Thymus (tissue), 14 donors: ENCODE results near the gene EOLA2. TPM values are rescaled to one million over a fixed set of nuclear protein-coding genes. Genes with fewer than 3 reads are reported as not detected.

Experiments
- DNase-seq, 9 donors: peaks; one replicate each; pipeline ENCODE4 v3.0.0-alpha.2; 2013; ENCODE audit warnings: low spot score in 9 of 9, low read depth in 6 of 9, missing footprints in 1 of 9
- H3K27ac ChIP-seq, 2 donors: one replicate each; pipeline ENCODE4 v1.5.1; 2013; ENCODE audit warnings: control low read depth in 1 of 2, low read depth in 1 of 2, low read length in 1 of 2, mild to moderate bottlenecking in 1 of 2, moderate library complexity in 1 of 2
- H3K27me3 ChIP-seq, 2 donors: one replicate each; pipeline ENCODE4 v1.5.1; 2013; ENCODE audit warnings: low read length in 1 of 2; ENCODE audit not compliant: control insufficient read depth in 2 of 2, insufficient read depth in 1 of 2
- H3K36me3 ChIP-seq, 2 donors: one replicate each; pipeline ENCODE4 v1.5.1; 2013; ENCODE audit warnings: low read length in 1 of 2, mild to moderate bottlenecking in 1 of 2, moderate library complexity in 1 of 2; ENCODE audit not compliant: control insufficient read depth in 2 of 2, insufficient read depth in 2 of 2
- H3K4me1 ChIP-seq, 2 donors: one replicate each; pipeline ENCODE4 v1.5.1; 2013; ENCODE audit warnings: low read length in 2 of 2; ENCODE audit not compliant: control insufficient read depth in 2 of 2, insufficient read depth in 2 of 2
- H3K4me3 ChIP-seq, 2 donors: one replicate each; pipeline ENCODE4 v1.5.1; 2013; ENCODE audit warnings: low read length in 2 of 2, control low read depth in 1 of 2, mild to moderate bottlenecking in 1 of 2
- H3K9me3 ChIP-seq, 2 donors: one replicate each; pipeline ENCODE4 v1.5.1; 2013; ENCODE audit warnings: low read length in 1 of 2, mild to moderate bottlenecking in 1 of 2; ENCODE audit not compliant: control insufficient read depth in 2 of 2, insufficient read depth in 1 of 2
- WGBS: extraction: QIAGEN DNeasy Blood & Tissue Kit; methylation state at CpG from one replicate; pipeline ENCODE4 v1.1.7; 2013; 5-methylcytosine and 5-hydroxymethylcytosine counted together
- long read RNA-seq, 10 donors: transcript quantifications; one replicate each; lab custom pipeline, GENCODE V29; 2026
- polyA plus RNA-seq: library from polyadenylated mRNA; stranded (reverse); fragments of 200-250 nt; gene quantifications from one replicate; pipeline ENCODE4 v1.2.3, GENCODE V29; 2013
- total RNA-seq: library from RNA; stranded (reverse); fragments of 120-200 nt; gene quantifications from one replicate; pipeline ENCODE4 v1.2.4, GENCODE V29; 2013
- donor health status: healthy.

The EOLA2 gene
- total RNA-seq = 20.4 TPM
- polyA plus RNA-seq = 57.3 TPM
- long read RNA-seq, donor 1, partial matches to known transcripts = 0 of 1 reads
- long read RNA-seq, donor 1, other reads (novel, unspliced or antisense) = 0 of 1 reads
- long read RNA-seq, donor 2, transcript CXorf40B-203 (5 exons, 1,653 nt) = major isoform, 6 of 12 reads
- long read RNA-seq, donor 2, partial matches to known transcripts = 0 of 12 reads
- long read RNA-seq, donor 2, other reads (novel, unspliced or antisense) = 0 of 12 reads
- long read RNA-seq, donor 3, partial matches to known transcripts = 0 of 7 reads
- long read RNA-seq, donor 3, other reads (novel, unspliced or antisense) = 0 of 7 reads
- long read RNA-seq, donor 4, partial matches to known transcripts = 0 of 4 reads
- long read RNA-seq, donor 4, other reads (novel, unspliced or antisense) = 0 of 4 reads
- long read RNA-seq, donor 5, transcript CXorf40B-203 (5 exons, 1,653 nt) = major isoform, 5 of 8 reads
- long read RNA-seq, donor 5, partial matches to known transcripts = 0 of 8 reads
- long read RNA-seq, donor 5, other reads (novel, unspliced or antisense) = 0 of 8 reads
- long read RNA-seq, donor 6, partial matches to known transcripts = 0 of 5 reads
- long read RNA-seq, donor 6, other reads (novel, unspliced or antisense) = 0 of 5 reads
- long read RNA-seq, donor 7, transcript CXorf40B-203 (5 exons, 1,653 nt) = major isoform, 5 of 7 reads
- long read RNA-seq, donor 7, partial matches to known transcripts = 0 of 7 reads
- long read RNA-seq, donor 7, other reads (novel, unspliced or antisense) = 0 of 7 reads
- long read RNA-seq, donor 8 = 0 reads
- long read RNA-seq, donor 9, partial matches to known transcripts = 0 of 1 reads
- long read RNA-seq, donor 9, other reads (novel, unspliced or antisense) = 0 of 1 reads
- long read RNA-seq, donor 10, partial matches to known transcripts = 0 of 6 reads
- long read RNA-seq, donor 10, other reads (novel, unspliced or antisense) = 0 of 6 reads

DNA sequence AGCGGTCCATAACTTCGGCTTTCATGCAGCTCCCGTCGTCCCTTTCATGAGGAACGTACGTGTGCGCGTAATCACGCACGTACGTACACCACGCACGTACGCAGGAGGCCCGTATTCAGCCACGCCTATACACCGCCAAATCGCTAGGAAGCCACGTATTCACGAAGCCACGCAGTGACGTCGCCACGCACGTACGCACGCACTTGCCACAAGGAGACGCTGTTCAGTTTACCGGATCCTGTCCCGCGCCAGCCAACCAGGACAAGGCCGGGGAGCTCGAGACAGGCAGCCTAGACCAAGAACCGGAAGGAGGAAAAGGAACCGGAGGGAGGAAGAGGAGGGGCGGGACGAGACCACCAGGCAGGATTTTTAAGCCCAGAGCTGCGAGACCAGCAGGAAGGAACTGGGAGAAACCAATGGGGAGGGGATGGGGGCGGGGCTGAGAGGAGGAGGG, at the start of gene EOLA2:
Gene EOLA2 (minus strand): TSS at position 65 of the 454 bp plus-strand sequence. CDS start 4,617 bp downstream, outside the sequence.
- peak within 1 kb of the TSS; percentile 94 to 95 for H3K27ac ChIP-seq
- DNase-seq = peak; percentile 85 to 97 (median 94)
- WGBS = under 1% methylated on average over 39 of the region's 39 CpGs
- H3K4me1 ChIP-seq = peaks cover 0 to 9% of the 10 kb centered on the region in 2 donors
- no peaks in the 10 kb centered on the region for H3K27me3 ChIP-seq
- H3K4me3 ChIP-seq = peak within 1 kb of the TSS; percentile 53 to 86
- peaks cover 0 to 6% of the 10 kb centered on the region in 2 donors for H3K36me3 ChIP-seq
- H3K9me3 ChIP-seq = peaks cover 0 to 8% of the 10 kb centered on the region in 2 donors

- DNase-seq = no peak
- Histone ChIP-seq H3K36me3 (no peaks in the 10 kb centered on the region), H3K27ac (no peak overlapping the region), H3K9me3 (no peaks in the 10 kb centered on the region), H3K4me3 (no peak overlapping the region), H3K27me3 (no peaks in the 10 kb centered on the region), H3K4me1 (no peaks in the 10 kb centered on the region)
Measured at GRCh38 chrX:149987613-149988012, 49.3 kb upstream of the EOLA2 start.

DNA sequence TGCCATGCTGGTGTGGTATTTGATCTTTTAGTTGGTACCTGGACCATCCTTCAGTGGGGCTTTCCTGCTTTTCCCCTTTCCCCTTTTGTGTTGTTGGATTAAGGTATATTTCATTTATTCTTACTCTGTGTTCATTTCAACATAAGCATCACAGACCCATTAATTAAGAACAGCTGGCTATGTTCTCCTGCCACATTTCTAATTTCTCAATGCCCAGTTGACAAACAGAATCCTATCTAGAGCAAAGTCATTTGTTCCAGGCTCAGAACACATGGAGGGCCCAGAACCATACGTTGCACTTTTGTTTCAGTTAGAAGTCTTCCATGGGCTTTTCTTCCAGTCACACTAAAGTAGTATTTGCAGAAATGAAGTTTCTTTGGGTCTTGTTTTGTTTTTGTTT, 46.1 kb upstream of the EOLA2 start:
- H3K36me3 ChIP-seq = no peaks in the 10 kb centered on the region
- 97% methylated on average over 1 of the region's 1 CpG for WGBS
- no peaks in the 10 kb centered on the region for H3K27me3 ChIP-seq
- DNase-seq = no peak
- H3K27ac ChIP-seq = no peak overlapping the region
- no peaks in the 10 kb centered on the region for H3K9me3 ChIP-seq
- H3K4me3 ChIP-seq = no peak overlapping the region
- H3K4me1 ChIP-seq = no peaks in the 10 kb centered on the region

DNA sequence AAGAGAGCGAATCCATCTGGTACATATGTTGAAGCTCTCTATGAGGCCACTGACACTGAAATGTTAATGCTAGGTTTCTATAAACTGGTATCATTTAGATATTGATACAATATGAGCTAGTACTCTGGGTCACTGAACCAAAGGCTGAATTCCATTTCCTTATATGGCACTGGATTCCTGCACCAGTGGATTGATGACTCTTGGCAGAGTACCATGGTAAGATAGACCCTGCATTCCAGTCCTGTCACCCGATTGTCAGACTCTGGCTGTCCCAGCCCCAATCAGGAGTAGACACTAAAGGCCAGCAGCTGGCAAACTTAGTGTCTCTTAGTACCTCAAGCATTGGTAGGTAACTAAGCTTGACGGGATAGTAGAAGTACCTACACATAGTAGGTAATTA, 44.0 kb upstream of the EOLA2 start:
- no peak overlapping the region for H3K4me3 ChIP-seq
- no peaks in the 10 kb centered on the region for H3K4me1 ChIP-seq
- H3K27me3 ChIP-seq = no peaks in the 10 kb centered on the region
- H3K36me3 ChIP-seq = no peaks in the 10 kb centered on the region
- WGBS = 94% methylated on average over 3 of the region's 3 CpGs
- DNase-seq = no peak
- no peak overlapping the region for H3K27ac ChIP-seq
- no peaks in the 10 kb centered on the region for H3K9me3 ChIP-seq

DNA sequence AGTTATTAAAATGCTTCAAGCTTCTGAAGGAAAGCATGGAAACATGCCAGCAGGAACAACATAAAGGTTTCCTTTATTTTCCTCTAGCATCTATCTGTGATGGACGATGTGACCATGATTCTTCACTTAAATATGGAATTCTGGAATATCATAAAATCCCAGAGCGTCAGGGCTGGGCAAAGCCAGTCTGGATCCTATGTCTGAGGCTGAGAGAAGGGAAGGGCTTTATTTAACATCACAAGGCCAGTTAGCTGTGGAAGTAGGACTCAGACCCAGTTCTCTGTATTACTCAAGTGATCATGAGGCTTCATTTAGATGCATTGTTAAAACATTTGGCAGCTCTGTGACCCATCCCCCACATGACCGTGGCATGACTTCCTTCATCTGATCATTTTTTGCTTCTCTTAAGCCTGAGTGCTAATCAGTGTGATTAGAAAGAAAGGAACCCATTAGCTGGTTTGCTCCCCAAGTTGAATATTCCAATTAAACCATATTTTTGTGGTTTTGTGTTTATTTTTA, 40.9 kb upstream of the EOLA2 start:
- H3K27me3 ChIP-seq = no peaks in the 10 kb centered on the region
- no peak for DNase-seq
- 96% methylated on average over 3 of the region's 3 CpGs for WGBS

DNA sequence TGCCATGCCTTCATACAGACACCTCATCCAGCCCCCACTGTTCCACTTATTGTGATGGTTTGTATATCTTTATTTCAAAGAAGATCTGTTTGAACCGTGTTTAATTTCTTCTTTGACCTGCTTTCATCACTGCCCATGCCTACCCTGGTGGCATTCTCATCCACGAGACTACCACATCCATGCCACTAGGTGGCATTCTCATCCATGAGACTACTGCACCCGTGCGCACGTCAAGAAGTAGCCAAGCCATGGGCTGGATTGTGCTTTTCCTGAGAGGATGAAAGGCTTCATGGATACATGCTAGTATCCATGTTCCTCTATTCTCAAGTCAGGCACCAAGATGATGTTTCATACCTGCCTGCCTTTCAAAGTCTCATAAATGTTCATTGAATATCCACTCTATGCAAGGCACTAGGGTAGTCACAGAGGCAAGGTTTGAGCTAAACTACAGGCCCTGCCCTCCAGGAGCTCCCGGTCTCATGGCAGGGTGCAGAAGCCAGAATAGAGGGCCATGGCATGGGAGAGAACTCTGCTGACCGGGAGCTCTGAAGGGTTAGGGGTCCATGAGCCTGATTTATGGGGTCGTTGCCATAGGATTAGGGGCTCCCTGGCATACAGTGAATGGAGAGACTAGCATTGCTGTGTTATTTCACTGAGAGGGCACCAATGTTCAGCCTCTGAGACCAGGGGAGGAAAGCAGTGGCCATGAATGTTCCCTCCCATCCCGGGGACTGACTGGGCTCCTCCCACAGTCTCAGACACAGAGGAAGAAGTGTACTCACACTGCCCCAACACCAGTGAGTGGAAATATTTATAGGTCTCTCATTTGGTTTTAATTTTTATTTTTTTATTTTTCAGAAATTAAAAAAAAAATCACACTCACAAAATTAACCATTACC, 24.8 kb upstream of the EOLA2 start:
- Histone ChIP-seq H3K27me3 (no peaks in the 10 kb centered on the region), H3K9me3 (peaks cover 0 to 2% of the 10 kb centered on the region in 2 donors), H3K36me3 (peaks cover 0 to 11% of the 10 kb centered on the region in 2 donors), H3K4me3 (no peak overlapping the region), H3K27ac (no peak overlapping the region), H3K4me1 (no peaks in the 10 kb centered on the region)
- peak in 4 of 9 donors; percentile 2 to 37 (median 19) for DNase-seq
- 63% methylated on average over 9 of the region's 9 CpGs for WGBS

More for the DNA sequence above, 40.9 kb upstream of the EOLA2 start:
- no peaks in the 10 kb centered on the region for H3K4me1 ChIP-seq
- H3K9me3 ChIP-seq = no peaks in the 10 kb centered on the region
- H3K36me3 ChIP-seq = no peaks in the 10 kb centered on the region
- H3K4me3 ChIP-seq = no peak overlapping the region
- no peak overlapping the region for H3K27ac ChIP-seq

GRCh38 chrX:149962010-149962409, 23.7 kb upstream of the EOLA2 start:
- Histone ChIP-seq H3K9me3 (peaks cover 0 to 2% of the 10 kb centered on the region in 2 donors), H3K36me3 (peaks cover 0 to 11% of the 10 kb centered on the region in 2 donors), H3K4me1 (no peaks in the 10 kb centered on the region), H3K27me3 (no peaks in the 10 kb centered on the region), H3K4me3 (no peak overlapping the region), H3K27ac (no peak overlapping the region)
- DNase-seq = no peak

DNA sequence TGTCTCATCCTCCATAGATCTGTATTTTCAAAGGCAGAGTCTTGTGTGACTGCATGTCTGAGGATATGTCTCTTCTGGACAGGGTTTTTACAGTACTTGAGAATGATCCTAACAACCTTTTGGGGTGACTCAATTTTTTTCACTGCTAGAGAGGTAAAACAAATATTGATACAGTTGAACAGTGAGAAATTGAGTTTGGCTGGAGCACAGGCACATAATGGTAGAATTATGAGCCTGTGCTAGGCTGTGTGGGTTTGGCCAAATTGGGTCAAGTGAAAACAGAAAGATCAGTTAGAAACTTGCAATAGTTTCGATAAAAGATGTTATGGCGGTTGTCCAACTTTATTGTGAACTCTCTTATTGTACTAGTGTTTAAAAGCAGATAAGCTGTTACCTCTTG, 23.3 kb upstream of the EOLA2 start:
- Histone ChIP-seq H3K27ac (no peak overlapping the region), H3K36me3 (peaks cover 0 to 11% of the 10 kb centered on the region in 2 donors), H3K27me3 (no peaks in the 10 kb centered on the region), H3K9me3 (peaks cover 0 to 2% of the 10 kb centered on the region in 2 donors), H3K4me1 (no peaks in the 10 kb centered on the region), H3K4me3 (no peak overlapping the region)
- no peak for DNase-seq
- WGBS = 100% methylated on average over 2 of the region's 2 CpGs
